ENCODE results near the gene LPAR3. TPM values are rescaled to one million over a fixed set of nuclear protein-coding genes. Genes with fewer than 3 reads are reported as not detected.

Gene LPAR3
- total RNA-seq, 4 donors from 2014 or later = 0.40 to 1.4 (median 0.78) TPM; not detected in 1

DNA sequence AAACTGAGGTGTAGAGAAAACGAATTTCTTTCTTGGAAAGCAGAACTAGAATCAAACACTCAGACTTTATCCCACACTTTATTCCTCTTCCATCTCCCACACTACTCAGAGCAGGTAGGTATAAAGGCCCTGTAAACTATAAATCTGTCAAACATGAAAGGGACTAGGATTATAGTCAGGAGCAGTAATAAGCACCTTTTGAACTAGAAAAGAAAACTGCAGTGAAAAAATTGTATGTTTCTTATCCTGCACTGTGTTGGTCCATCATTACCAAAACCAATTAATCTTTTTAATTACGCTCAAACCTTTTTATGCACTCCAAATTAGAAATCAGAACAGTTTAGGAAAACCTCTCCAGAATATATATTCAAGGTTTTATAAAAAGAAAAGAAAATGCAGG lies 47.6 kb downstream of the LPAR3 start:
- no peaks in the 10 kb centered on the region for H3K36me3 ChIP-seq
- DNase-seq = no peak
- 88% methylated on average over 2 of the region's 2 CpGs for WGBS, 2 donors
- H3K27me3 ChIP-seq = no peaks in the 10 kb centered on the region
- intact Hi-C loops (cut with DNase I) = no loop called here
- H3K27ac ChIP-seq = no peak overlapping the region
- no peaks in the 10 kb centered on the region for H3K9me3 ChIP-seq
- peaks cover 6 to 17% of the 10 kb centered on the region in 2 donors for H3K4me1 ChIP-seq
- TF ChIP-seq, protein P1, sequence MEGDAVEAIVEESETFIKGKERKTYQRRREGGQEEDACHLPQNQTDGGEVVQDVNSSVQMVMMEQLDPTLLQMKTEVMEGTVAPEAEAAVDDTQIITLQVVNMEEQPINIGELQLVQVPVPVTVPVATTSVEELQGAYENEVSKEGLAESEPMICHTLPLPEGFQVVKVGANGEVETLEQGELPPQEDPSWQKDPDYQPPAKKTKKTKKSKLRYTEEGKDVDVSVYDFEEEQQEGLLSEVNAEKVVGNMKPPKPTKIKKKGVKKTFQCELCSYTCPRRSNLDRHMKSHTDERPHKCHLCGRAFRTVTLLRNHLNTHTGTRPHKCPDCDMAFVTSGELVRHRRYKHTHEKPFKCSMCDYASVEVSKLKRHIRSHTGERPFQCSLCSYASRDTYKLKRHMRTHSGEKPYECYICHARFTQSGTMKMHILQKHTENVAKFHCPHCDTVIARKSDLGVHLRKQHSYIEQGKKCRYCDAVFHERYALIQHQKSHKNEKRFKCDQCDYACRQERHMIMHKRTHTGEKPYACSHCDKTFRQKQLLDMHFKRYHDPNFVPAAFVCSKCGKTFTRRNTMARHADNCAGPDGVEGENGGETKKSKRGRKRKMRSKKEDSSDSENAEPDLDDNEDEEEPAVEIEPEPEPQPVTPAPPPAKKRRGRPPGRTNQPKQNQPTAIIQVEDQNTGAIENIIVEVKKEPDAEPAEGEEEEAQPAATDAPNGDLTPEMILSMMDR (IDR thresholded peaks at IDR 0.05) = no peak
- TF ChIP-seq POLR2A (IDR thresholded peaks at IDR 0.05) = no peak
- no peak overlapping the region for H3K4me3 ChIP-seq (replicated peaks in 1 of 3)

DNA sequence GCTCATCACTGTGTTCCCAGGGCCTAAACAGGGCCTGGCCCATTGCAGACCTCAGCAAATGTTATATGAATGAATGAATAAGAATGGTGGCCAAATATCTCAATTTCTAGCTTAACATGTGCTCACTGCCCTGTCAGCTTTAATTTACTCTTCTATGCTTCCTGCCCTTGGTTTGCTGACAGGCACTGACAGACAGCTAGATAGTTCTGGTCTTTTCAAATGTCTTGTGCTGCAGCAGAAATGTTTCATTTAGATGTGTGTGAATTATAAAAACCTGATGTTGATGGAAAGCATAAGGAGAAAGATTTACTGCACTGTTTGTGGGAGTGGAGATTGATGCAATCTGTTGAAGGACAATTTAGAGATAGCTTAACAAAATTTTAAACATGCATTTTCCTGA lies 48.9 kb downstream of the LPAR3 start:
- Histone ChIP-seq H3K9me3 (no peaks in the 10 kb centered on the region), H3K27me3 (no peaks in the 10 kb centered on the region), H3K27ac (no peak overlapping the region), H3K4me1 (peaks cover 6 to 17% of the 10 kb centered on the region in 2 donors), H3K36me3 (no peaks in the 10 kb centered on the region), H3K4me3 (replicated peaks in 1 of 3) (no peak overlapping the region)
- DNase-seq = no peak
- intact Hi-C loops (cut with DNase I) = no loop called here
- TF ChIP-seq, protein P1 (IDR thresholded peaks at IDR 0.05) = no peak
- TF ChIP-seq POLR2A (IDR thresholded peaks at IDR 0.05) = no peak

DNA sequence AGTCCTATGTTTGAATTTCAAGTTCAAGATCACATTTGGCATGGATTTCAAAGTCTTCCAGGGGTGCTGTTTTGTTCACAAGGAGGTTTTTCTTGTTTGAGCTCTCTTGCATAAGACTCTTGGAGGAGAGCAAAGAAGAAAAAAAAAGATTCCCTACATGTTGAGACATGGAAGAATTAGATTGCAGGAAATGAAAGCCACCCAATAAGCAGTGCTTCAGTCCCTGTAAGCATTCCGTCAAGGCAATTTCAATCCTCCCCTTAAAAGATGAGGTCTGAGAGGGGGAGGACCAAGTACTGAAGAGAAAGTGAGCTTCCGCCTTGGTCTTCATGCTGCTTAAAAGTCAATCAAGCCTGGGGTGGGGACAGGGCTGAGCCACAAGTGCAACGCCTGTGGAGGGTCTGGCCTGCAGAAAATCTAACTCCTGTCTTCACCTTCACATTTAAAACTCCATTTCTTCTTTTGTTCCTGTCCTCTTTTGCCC lies 50.2 kb downstream of the LPAR3 start:
- intact Hi-C loops (cut with DNase I) = no loop called here
- Histone ChIP-seq H3K27ac (no peak overlapping the region), H3K9me3 (no peaks in the 10 kb centered on the region), H3K27me3 (no peaks in the 10 kb centered on the region), H3K4me1 (peaks cover 4 to 15% of the 10 kb centered on the region in 2 donors), H3K4me3 (replicated peaks in 1 of 3) (no peak overlapping the region), H3K36me3 (no peaks in the 10 kb centered on the region)
- TF ChIP-seq POLR2A (IDR thresholded peaks at IDR 0.05) = no peak
- TF ChIP-seq, protein P1 (IDR thresholded peaks at IDR 0.05) = no peak
- no peak for DNase-seq
- 36 to 48% methylated on average over 3 of the region's 3 CpGs for WGBS, 2 donors

DNA sequence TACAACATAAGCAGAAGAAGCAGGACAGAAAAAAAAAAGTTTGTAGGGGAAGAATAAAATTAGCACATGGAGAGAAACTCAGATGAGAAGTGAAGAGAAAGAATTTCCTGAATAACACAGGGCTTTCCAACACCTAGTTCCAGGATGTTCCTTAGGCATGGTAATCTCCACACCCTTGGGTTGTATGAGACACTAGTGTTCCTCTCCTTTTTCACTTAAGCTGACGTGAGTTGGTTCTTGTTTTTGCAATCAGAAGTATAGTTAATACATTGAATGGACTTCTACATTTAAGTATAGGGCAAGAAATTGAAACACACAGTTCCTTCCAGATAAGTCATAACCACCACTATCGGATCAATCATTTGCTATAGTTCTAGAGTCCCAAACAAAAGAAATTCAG lies 51.0 kb downstream of the LPAR3 start:
- Histone ChIP-seq H3K4me3 (replicated peaks in 1 of 3) (no peak overlapping the region), H3K36me3 (no peaks in the 10 kb centered on the region), H3K4me1 (peaks cover 0 to 7% of the 10 kb centered on the region in 2 donors), H3K27me3 (no peaks in the 10 kb centered on the region), H3K9me3 (no peaks in the 10 kb centered on the region), H3K27ac (no peak overlapping the region)
- DNase-seq = no peak
- WGBS, 2 donors = 94 to 95% methylated on average over 2 of the region's 2 CpGs
- no peak for TF ChIP-seq POLR2A (IDR thresholded peaks at IDR 0.05)
- TF ChIP-seq, protein P1 (IDR thresholded peaks at IDR 0.05) = no peak
- intact Hi-C loops (cut with DNase I) = no loop called here

DNA sequence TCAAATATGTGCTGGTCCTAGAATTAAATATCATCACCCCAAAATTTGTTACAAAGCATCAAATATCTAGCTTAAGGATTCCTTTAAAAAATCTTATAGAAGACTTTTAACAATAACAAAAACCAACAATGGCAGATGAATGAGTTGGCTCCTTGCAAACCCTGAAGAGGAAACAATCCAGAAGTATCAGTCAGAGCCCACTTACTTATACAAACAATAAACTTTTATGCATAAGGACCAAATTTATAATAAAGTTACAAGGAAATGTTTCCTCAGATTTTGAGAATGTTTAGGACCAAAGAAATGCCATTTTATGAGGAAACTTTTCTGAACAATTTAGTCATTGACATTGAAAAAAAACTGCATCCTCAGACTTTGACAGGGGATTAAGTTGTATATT lies 52.7 kb downstream of the LPAR3 start:
- intact Hi-C loops (cut with DNase I) = no loop called here
- Histone ChIP-seq H3K4me1 (peaks cover 0 to 5% of the 10 kb centered on the region in 2 donors), H3K36me3 (no peaks in the 10 kb centered on the region), H3K27ac (no peak overlapping the region), H3K4me3 (replicated peaks in 1 of 3) (no peak overlapping the region), H3K9me3 (no peaks in the 10 kb centered on the region), H3K27me3 (no peaks in the 10 kb centered on the region)
- TF ChIP-seq, protein P1 (IDR thresholded peaks at IDR 0.05) = no peak
- no peak for TF ChIP-seq POLR2A (IDR thresholded peaks at IDR 0.05)
- no peak for DNase-seq
